Caco-2 (cell line): ENCODE data around the gene PXYLP1. TPM values are rescaled to one million over a fixed set of nuclear protein-coding genes. Genes with fewer than 3 reads are reported as not detected.

Experiments used
- BruUV-seq: library from RNA; stranded (reverse); fragments of 400-500 nt; replicated peaks from 2 replicates; lab custom pipeline; 2021; lab: Mats Ljungman, UMichigan
- CTCF ChIA-PET: fragments of 300-600 bp; sonication (Branson Sonifier 250); formaldehyde crosslinking; loops from one replicate; lab custom pipeline; 2022; ENCODE audit warnings: antibody characterized with exemption; lab: Charles Lee
- POLR2A ChIA-PET: fragments of 300-600 bp; sonication (Branson Sonifier 250); formaldehyde crosslinking; loops from one replicate; lab custom pipeline; 2022; ENCODE audit warnings: antibody characterized with exemption; lab: Charles Lee
- DNase-seq, 2 experiments: peaks; one replicate each; pipeline versions ENCODE4 v3.0.0 to v3.0.0-alpha.2; 2020 to 2022
- H3K27me3 ChIP-seq: replicated peaks from 2 replicates; pipeline ENCODE4 v1.6.0; 2011; ENCODE audit warnings: low read length; ENCODE audit not compliant: control insufficient read depth, insufficient read depth
- H3K36me3 ChIP-seq: 2 replicates; pipeline ENCODE4 v1.5.1; 2011; ENCODE audit warnings: low read length; ENCODE audit not compliant: control insufficient read depth, insufficient read depth
- H3K4me1 ChIP-seq: fragments of 250-450 bp; sonication (Bioruptor Pico); 2 replicates; pipeline ENCODE4 v1.5.1; 2020; ENCODE audit warnings: mild to moderate bottlenecking
- H3K4me3 ChIP-seq: 2 replicates; pipeline ENCODE4 v1.5.1; 2011; ENCODE audit warnings: low read depth, mild to moderate bottlenecking, control low read depth, low read length
- H3K9me3 ChIP-seq: fragments of 250-450 bp; sonication (Bioruptor Pico); 2 replicates; pipeline ENCODE4 v1.5.1; 2020; ENCODE audit warnings: mild to moderate bottlenecking, moderate library complexity
- H3K27ac Mint-ChIP-seq: one replicate; pipeline ENCODE4 v1.8.0; 2022; ENCODE audit warnings: mixed read lengths; ENCODE audit not compliant: unreplicated experiment
- H3K27me3 Mint-ChIP-seq: one replicate; pipeline ENCODE4 v1.8.0; 2022; ENCODE audit warnings: mixed read lengths; ENCODE audit not compliant: insufficient read depth, unreplicated experiment
- H3K36me3 Mint-ChIP-seq: one replicate; pipeline ENCODE4 v1.8.0; 2022; ENCODE audit warnings: mild to moderate bottlenecking, mixed read lengths; ENCODE audit not compliant: insufficient read depth, unreplicated experiment
- H3K4me1 Mint-ChIP-seq: one replicate; pipeline ENCODE4 v1.8.0; 2022; ENCODE audit warnings: low read depth, mixed read lengths; ENCODE audit not compliant: unreplicated experiment
- H3K4me3 Mint-ChIP-seq: one replicate; pipeline ENCODE4 v1.8.0; 2022; ENCODE audit warnings: mild to moderate bottlenecking, moderate library complexity, mixed read lengths; ENCODE audit not compliant: unreplicated experiment
- H3K9me3 Mint-ChIP-seq: one replicate; pipeline ENCODE4 v1.8.0; 2022; ENCODE audit warnings: mixed read lengths; ENCODE audit not compliant: unreplicated experiment
- CTCF ChIP-seq, 2 experiments: fragments of 200-600 bp in 1 of 2; IDR thresholded peaks; 1 replicate in 1 of 2; 2 replicates in 1 of 2; pipeline versions ENCODE4 v1.5.1 to v1.8.0; 2011 to 2022; ENCODE audit warnings: antibody characterized with exemption in 1 of 2, control low read depth in 1 of 2, inconsistent platforms in 1 of 2, low read depth in 1 of 2, low read length in 1 of 2, mild to moderate bottlenecking in 1 of 2, moderate library complexity in 1 of 2; ENCODE audit not compliant: insufficient read depth in 1 of 2, severe bottlenecking in 1 of 2, unreplicated experiment in 1 of 2
- intact Hi-C: fragments of 100-400 bp; cut with micrococcal nuclease; formaldehyde crosslinking; loops from one replicate; pipeline ENCODE4 v1.10.0; 2022; ENCODE audit not compliant: unreplicated experiment
- total RNA-seq: library from RNA; stranded (reverse); gene quantifications from 2 replicates; pipeline ENCODE4 v1.2.3, GENCODE V29; 2022

Gene PXYLP1
- total RNA-seq, 1 experiment from 2014 or later: 24.6 TPM

GRCh38 chr3:141191097-141191749 lies 40.4 kb upstream of the PXYLP1 start:
- no peak overlapping the region for H3K27ac Mint-ChIP-seq
- H3K27me3 ChIP-seq: no peaks in the 10 kb centered on the region
- DNase-seq: no peak
- H3K27me3 Mint-ChIP-seq: peaks cover 3% of the 10 kb centered on the region
- no peak for TF ChIP-seq CTCF (IDR thresholded peaks at IDR 0.05; ENCODE audit: insufficient read depth in 1 of 2, low read depth in 1 of 2, low read length in 1 of 2, severe bottlenecking in 1 of 2, unreplicated experiment in 1 of 2)
- H3K4me3 Mint-ChIP-seq: no peak overlapping the region
- intact Hi-C loops: no loop called here
- H3K4me1 ChIP-seq: no peaks in the 10 kb centered on the region
- no peaks in the 10 kb centered on the region for H3K36me3 Mint-ChIP-seq
- no peaks in the 10 kb centered on the region for H3K36me3 ChIP-seq
- CTCF ChIA-PET: interaction anchor here (0.8 to 1.6 kb wide), 3 partner anchors 191 to 293 kb away, joined by 3 to 13 read pairs (median 7); no protein-coding TSS in a partner anchor
- H3K9me3 ChIP-seq: no peaks in the 10 kb centered on the region; the same call in 1 of the 2 replicates
- H3K9me3 Mint-ChIP-seq: no peaks in the 10 kb centered on the region
- H3K4me1 Mint-ChIP-seq: no peaks in the 10 kb centered on the region
- no peak overlapping the region for H3K4me3 ChIP-seq
- BruUV-seq: no TSS peak
- POLR2A ChIA-PET: no interaction called here

GRCh38 chr3:141192345-141192744 lies 39.3 kb upstream of the PXYLP1 start:
- no peaks in the 10 kb centered on the region for H3K27me3 ChIP-seq
- Mint-ChIP-seq H3K4me1 (no peaks in the 10 kb centered on the region), H3K27me3 (peaks cover 11% of the 10 kb centered on the region), H3K27ac (no peak overlapping the region), H3K9me3 (no peaks in the 10 kb centered on the region), H3K4me3 (no peak overlapping the region), H3K36me3 (no peaks in the 10 kb centered on the region)
- BruUV-seq: no TSS peak
- peak; percentile 98 for TF ChIP-seq CTCF (IDR thresholded peaks at IDR 0.05; ENCODE audit: insufficient read depth in 1 of 2, low read depth in 1 of 2, low read length in 1 of 2, severe bottlenecking in 1 of 2, unreplicated experiment in 1 of 2)
- CTCF ChIA-PET: interaction anchor here (0.7 to 1.6 kb wide), 9 partner anchors 10 to 294 kb away, joined by 3 to 13 read pairs (median 3); partner anchors contain the start of gene PXYLP1
- no peaks in the 10 kb centered on the region; the same call in 1 of the 2 replicates for H3K9me3 ChIP-seq
- POLR2A ChIA-PET: no interaction called here
- intact Hi-C loops: loop anchor here (1.0 kb wide), 5 partner anchors 36 to 294 kb away; no protein-coding TSS in a partner anchor
- no peak overlapping the region for H3K4me3 ChIP-seq
- H3K4me1 ChIP-seq: no peaks in the 10 kb centered on the region
- peak; percentile 95 to 97 for DNase-seq
- H3K36me3 ChIP-seq: no peaks in the 10 kb centered on the region

GRCh38 chr3:141193066-141193830 lies 38.4 kb upstream of the PXYLP1 start:
- ChIA-PET POLR2A (interaction anchor here (0.6 kb wide), 1 partner anchor 40 kb away, joined by 8 read pairs; no protein-coding TSS in a partner anchor), CTCF (interaction anchor here (0.6 to 1.6 kb wide), 3 partner anchors 8 to 271 kb away, joined by 3 to 7 read pairs (median 3); partner anchors contain the start of gene PXYLP1)

More at GRCh38 chr3:141193066-141193830, 38.4 kb upstream of the PXYLP1 start:
- H3K4me1 Mint-ChIP-seq: no peaks in the 10 kb centered on the region
- H3K9me3 Mint-ChIP-seq: no peaks in the 10 kb centered on the region
- Histone ChIP-seq H3K4me1 (no peaks in the 10 kb centered on the region), H3K4me3 (no peak overlapping the region), H3K9me3 (no peaks in the 10 kb centered on the region; the same call in 1 of the 2 replicates), H3K36me3 (no peaks in the 10 kb centered on the region), H3K27me3 (no peaks in the 10 kb centered on the region)
- H3K36me3 Mint-ChIP-seq: no peaks in the 10 kb centered on the region
- DNase-seq: no peak
- no peak for TF ChIP-seq CTCF (IDR thresholded peaks at IDR 0.05; ENCODE audit: insufficient read depth in 1 of 2, low read depth in 1 of 2, low read length in 1 of 2, severe bottlenecking in 1 of 2, unreplicated experiment in 1 of 2)
- BruUV-seq: no TSS peak
- no peak overlapping the region for H3K4me3 Mint-ChIP-seq
- intact Hi-C loops: no loop called here
- peaks cover 17% of the 10 kb centered on the region for H3K27me3 Mint-ChIP-seq
- no peak overlapping the region for H3K27ac Mint-ChIP-seq
